ENCODE measurements around the gene FCGR3B.
"Not testable (repeated sequence)": the region's sequence is repeated elsewhere in the genome, so short reads cannot be mapped to it uniquely, and the experiment has no call there.

DNA sequence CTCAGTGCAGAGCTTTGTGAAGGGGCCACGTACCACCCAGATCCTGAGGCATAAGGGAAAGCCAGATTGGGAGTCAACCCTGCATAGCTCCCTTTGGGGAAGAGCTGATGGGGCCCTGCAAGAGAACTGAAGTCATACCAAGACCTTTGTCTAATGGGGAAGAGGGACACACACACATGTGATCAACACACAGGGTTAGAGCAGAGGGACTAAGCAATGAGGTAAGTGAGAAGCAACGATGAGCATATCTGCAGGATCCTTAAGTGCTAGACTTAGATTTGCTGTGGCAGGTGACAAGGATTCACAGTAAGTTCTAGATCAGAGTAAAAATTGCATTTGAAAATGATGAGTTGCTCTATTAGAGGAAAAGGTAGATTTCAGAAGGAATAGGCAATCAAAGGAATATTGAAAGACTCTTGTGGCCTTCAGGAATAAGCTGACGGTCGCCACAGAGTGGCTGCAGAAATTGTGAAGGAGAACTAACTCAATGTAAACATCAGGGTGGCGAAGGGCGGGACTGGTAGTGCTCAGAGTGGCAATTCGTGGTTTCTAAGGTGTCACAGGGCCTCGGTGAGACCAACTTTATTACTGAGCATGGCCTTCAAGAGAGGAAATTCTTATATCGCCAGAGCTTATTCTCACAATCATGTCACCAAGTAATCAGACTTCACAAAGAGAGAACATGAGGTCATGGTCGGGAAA is 4.4 kb downstream of the FCGR3B start:
- TF ChIP-seq, protein P1, sequence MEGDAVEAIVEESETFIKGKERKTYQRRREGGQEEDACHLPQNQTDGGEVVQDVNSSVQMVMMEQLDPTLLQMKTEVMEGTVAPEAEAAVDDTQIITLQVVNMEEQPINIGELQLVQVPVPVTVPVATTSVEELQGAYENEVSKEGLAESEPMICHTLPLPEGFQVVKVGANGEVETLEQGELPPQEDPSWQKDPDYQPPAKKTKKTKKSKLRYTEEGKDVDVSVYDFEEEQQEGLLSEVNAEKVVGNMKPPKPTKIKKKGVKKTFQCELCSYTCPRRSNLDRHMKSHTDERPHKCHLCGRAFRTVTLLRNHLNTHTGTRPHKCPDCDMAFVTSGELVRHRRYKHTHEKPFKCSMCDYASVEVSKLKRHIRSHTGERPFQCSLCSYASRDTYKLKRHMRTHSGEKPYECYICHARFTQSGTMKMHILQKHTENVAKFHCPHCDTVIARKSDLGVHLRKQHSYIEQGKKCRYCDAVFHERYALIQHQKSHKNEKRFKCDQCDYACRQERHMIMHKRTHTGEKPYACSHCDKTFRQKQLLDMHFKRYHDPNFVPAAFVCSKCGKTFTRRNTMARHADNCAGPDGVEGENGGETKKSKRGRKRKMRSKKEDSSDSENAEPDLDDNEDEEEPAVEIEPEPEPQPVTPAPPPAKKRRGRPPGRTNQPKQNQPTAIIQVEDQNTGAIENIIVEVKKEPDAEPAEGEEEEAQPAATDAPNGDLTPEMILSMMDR (IDR thresholded peaks at IDR 0.05) = not testable (repeated sequence)
- TF ChIP-seq EZH2 (IDR thresholded peaks at IDR 0.05; ENCODE audit: borderline replicate concordance, insufficient read depth, low read depth, low read length, poor library complexity, severe bottlenecking) = not testable (repeated sequence)
